Psoas muscle (tissue), 8 donors: ENCODE measurements around the gene CSTF1. TPM values are rescaled to one million over a fixed set of nuclear protein-coding genes. Genes with fewer than 3 reads are reported as not detected.

ENCODE experiments used
- ATAC-seq, 4 donors: fragments of 200-7000 bp; cut with Tn5 transposase; one replicate each; pipeline ENCODE4 v1.9.1; 2020; ENCODE audit warnings: moderate library complexity in 3 of 4, mild to moderate bottlenecking in 2 of 4
- DNase-seq, 2 donors: peaks; one replicate each; pipeline ENCODE4 v3.0.0-alpha.2; 2020
- H3K27ac ChIP-seq: fragments of 200-600 bp; one replicate; pipeline ENCODE4 v1.8.0; 2022
- H3K27me3 ChIP-seq, 3 donors: fragments of 200-600 bp in 1 of 3; one replicate each; pipeline versions ENCODE4 v1.6.1 to v1.8.0; 2013 to 2022; ENCODE audit warnings: low read length in 2 of 3, mild to moderate bottlenecking in 2 of 3, moderate library complexity in 1 of 3; ENCODE audit not compliant: insufficient read depth in 3 of 3
- H3K36me3 ChIP-seq, 2 donors: fragments of 200-600 bp in 1 of 2; one replicate each; pipeline versions ENCODE4 v1.6.1 to v1.8.0; 2013 to 2022; ENCODE audit warnings: low read depth in 1 of 2, mild to moderate bottlenecking in 1 of 2, moderate library complexity in 1 of 2; ENCODE audit not compliant: insufficient read depth in 1 of 2
- H3K4me1 ChIP-seq: fragments of 200-600 bp; one replicate; pipeline ENCODE4 v1.8.0; 2022
- H3K4me3 ChIP-seq: fragments of 200-600 bp; one replicate; pipeline ENCODE4 v1.8.0; 2022; ENCODE audit warnings: mild to moderate bottlenecking
- H3K9me3 ChIP-seq: fragments of 200-600 bp; one replicate; pipeline ENCODE4 v1.8.0; 2022
- WGBS, 3 donors: extraction: QIAGEN DNeasy Blood & Tissue Kit; methylation state at CpG; one replicate each; pipeline versions ENCODE4 v1.1.6 to v1.1.7; 2013; 5-methylcytosine and 5-hydroxymethylcytosine counted together
- intact Hi-C, 2 donors: fragments of 100-400 bp; cut with DNase I; formaldehyde crosslinking; loops; one replicate each; pipeline versions ENCODE4 v1.11.0 to v1.14.2; 2022
- polyA plus RNA-seq, 3 donors: library from polyadenylated mRNA; stranded (reverse); fragments of 200-250 nt; gene quantifications; one replicate each; pipeline ENCODE4 v1.2.3, GENCODE V29; 2013
- total RNA-seq, 4 donors: library from RNA; stranded (reverse); fragmentation: NEBNext Ultra II Directional in 2 of 4; extraction: Animal tissue kit (Norgen Biotek cat#: 25700) in 2 of 4; gene quantifications; one replicate each; pipeline versions ENCODE4 v1.2.1 to v1.2.4, GENCODE V29; 2021 to 2023
- TF ChIP-seq, protein P1 (sequence below): fragments of 200-600 bp; IDR thresholded peaks from one replicate; pipeline ENCODE4 v1.8.0; 2022; ENCODE audit warnings: antibody characterized with exemption
- donor health status: healthy with polysubstance abuse.
- donor health status: DM: no; HTN: no; CAD: no; lungs with moderate emphysema.
- donor health status: Bipolar disorder and iron deficiency.
- donor health status: healthy.
- donor health status: DM: yes; HTN: yes; CAD: no.
- donor health status: DM: no; HTN: no; CAD: no.
- donor health status: DM: no; HTN: no; CAD: no.
- donor health status: DM: yes; HTN: yes; CAD: no.

CSTF1 gene
- total and polyA plus RNA-seq, 7 donors, result 10.0 to 20.3 (median 16.7) TPM

DNA sequence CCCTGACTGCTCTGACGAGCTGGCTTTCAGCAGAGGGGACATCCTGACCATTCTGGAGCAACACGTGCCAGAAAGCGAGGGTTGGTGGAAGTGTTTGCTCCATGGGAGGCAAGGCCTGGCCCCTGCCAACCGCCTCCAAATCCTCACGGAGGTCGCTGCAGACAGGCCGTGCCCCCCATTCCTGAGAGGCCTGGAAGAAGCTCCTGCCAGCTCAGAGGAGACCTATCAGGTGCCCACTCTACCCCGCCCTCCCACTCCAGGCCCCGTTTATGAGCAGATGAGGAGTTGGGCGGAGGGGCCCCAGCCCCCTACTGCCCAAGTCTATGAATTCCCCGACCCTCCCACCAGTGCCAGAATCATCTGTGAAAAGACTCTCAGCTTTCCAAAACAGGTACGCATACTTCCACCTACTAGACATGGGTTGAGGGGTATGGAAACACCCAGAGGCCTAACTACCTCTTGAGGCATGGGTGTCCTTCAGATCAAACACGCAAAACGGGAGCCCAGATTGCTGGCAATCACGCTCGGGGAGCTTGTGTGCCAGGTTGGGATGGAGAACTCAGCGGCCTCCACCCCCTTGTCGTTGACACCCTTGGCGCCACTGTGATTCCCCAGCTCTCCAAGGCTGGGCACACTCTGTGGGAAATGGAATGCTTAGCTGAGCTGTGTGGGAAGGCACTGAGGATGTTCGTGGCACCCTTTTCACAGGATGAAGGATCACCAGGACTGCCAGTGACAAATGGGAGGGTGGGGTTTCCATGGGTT is 44.9 kb downstream of the CSTF1 start:
- H3K4me3 ChIP-seq, result no peak overlapping the region
- no peak for ATAC-seq
- no peaks in the 10 kb centered on the region for H3K36me3 ChIP-seq
- no peaks in the 10 kb centered on the region for H3K4me1 ChIP-seq
- H3K27ac ChIP-seq, result no peak overlapping the region
- TF ChIP-seq, protein P1, sequence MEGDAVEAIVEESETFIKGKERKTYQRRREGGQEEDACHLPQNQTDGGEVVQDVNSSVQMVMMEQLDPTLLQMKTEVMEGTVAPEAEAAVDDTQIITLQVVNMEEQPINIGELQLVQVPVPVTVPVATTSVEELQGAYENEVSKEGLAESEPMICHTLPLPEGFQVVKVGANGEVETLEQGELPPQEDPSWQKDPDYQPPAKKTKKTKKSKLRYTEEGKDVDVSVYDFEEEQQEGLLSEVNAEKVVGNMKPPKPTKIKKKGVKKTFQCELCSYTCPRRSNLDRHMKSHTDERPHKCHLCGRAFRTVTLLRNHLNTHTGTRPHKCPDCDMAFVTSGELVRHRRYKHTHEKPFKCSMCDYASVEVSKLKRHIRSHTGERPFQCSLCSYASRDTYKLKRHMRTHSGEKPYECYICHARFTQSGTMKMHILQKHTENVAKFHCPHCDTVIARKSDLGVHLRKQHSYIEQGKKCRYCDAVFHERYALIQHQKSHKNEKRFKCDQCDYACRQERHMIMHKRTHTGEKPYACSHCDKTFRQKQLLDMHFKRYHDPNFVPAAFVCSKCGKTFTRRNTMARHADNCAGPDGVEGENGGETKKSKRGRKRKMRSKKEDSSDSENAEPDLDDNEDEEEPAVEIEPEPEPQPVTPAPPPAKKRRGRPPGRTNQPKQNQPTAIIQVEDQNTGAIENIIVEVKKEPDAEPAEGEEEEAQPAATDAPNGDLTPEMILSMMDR, result no peak
- 82 to 88% (median 85%) methylated on average over 20 of the region's 20 CpGs for WGBS, 3 donors
- no peaks in the 10 kb centered on the region for H3K27me3 ChIP-seq
- intact Hi-C loops, result no loop called here
- no peak for DNase-seq
- no peaks in the 10 kb centered on the region for H3K9me3 ChIP-seq

DNA sequence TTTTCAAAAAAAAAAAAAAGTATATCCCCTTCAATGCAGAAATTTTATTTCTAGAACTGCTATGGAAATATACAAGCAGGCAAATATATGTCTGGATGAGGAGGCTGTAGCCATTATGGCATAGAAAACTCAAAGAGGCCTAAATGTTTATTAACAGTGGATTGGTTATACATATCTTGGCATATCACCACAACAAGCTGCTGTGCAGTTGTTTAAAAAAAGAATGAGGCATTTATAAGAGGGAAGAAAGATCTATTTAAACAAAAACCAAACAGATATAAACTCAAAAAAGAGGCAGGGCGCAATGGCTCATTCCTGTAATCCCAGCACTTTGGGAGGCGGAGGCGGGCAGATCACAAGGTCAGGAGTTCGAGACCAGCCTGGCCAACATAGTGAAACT is 45.8 kb downstream of the CSTF1 start:
- TF ChIP-seq, protein P1, result no peak
- Histone ChIP-seq H3K4me1 (no peaks in the 10 kb centered on the region), H3K4me3 (no peak overlapping the region), H3K36me3 (no peaks in the 10 kb centered on the region), H3K27ac (no peak overlapping the region), H3K9me3 (no peaks in the 10 kb centered on the region), H3K27me3 (no peaks in the 10 kb centered on the region)
- no peak for DNase-seq
- intact Hi-C loops, result no loop called here
- ATAC-seq, result no peak
- WGBS, 3 donors, result 95 to 97% (median 97%) methylated on average over 4 of the region's 4 CpGs

DNA sequence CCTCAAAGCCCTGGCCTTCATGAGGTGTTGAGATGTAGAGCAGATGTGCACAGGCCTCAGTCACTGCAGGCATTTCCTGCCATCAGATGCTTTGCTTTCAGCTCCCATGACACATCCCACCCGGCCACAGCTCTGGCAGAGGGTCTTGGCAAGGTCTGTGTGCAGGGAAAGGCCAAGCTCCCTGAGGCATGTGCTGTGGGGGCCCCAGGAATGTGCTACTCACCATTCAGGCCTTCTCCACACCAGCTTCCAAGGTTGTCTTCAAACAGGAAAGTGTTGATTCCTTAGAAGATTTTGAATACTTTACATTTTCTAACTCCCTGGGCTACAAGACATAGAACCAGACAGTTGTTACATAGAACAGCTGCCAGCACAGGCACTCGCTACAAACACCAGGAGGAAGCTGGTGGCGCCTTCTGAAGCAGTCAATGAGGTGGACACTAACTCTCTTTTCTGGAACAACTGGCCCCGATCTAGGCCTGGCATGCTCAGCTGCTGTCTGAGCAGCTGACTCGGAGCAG is 47.4 kb downstream of the CSTF1 start:
- no peak overlapping the region for H3K4me3 ChIP-seq
- TF ChIP-seq, protein P1, result no peak
- intact Hi-C loops, result loop anchor here in 1 of 2 donors (10.0 kb wide), 1 partner anchor 1635 kb away; no protein-coding TSS in a partner anchor
- DNase-seq (peak in 1 of 2 donors; percentile 60), ATAC-seq (peak in 1 of 4 donors; percentile 67)
- no peaks in the 10 kb centered on the region for H3K9me3 ChIP-seq
- no peaks in the 10 kb centered on the region for H3K36me3 ChIP-seq
- H3K4me1 ChIP-seq, result no peaks in the 10 kb centered on the region
- WGBS, 3 donors, result 24 to 40% (median 27%) methylated on average over 5 of the region's 5 CpGs
- H3K27me3 ChIP-seq, result peaks cover 0 to 1% (median 0%) of the 10 kb centered on the region in 3 donors
- no peak overlapping the region for H3K27ac ChIP-seq

DNA sequence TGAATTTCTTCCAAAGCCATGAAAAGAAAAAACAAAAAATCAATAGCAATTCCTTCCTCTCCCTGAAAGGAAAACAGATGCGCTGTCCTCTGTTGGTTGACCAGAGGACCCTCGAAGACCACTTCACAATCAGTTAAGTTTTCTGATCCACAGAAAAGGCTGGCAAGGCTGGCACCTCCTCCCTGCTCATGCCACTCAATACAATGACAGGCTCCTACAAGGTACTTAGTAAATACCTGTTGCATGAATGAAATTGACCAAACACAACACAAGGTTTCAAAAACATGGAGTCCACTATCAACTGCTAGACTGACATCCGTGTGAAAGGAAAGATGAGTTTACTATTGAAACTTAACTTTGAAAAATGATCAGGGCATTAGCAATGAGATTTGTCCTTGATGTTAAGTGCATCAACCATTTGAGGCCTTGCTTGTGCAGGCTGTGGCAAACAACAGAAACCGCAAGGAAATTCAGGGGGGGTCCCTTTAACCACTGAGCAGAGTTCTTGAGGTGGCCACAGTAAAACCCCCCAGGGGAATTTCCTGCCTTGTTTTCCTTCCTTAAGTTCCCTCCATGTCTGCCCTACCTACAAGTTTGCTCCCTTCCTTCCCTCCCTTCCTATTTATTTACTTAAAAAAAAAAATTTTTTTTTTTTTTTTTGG is 48.0 kb downstream of the CSTF1 start:
- no peaks in the 10 kb centered on the region for H3K36me3 ChIP-seq
- no peaks in the 10 kb centered on the region for H3K9me3 ChIP-seq
- peaks cover 0 to 1% (median 0%) of the 10 kb centered on the region in 3 donors for H3K27me3 ChIP-seq
- H3K27ac ChIP-seq, result no peak overlapping the region
- ATAC-seq (no peak), DNase-seq (no peak)
- intact Hi-C loops, result loop anchor here in 1 of 2 donors (10.0 kb wide), 1 partner anchor 1636 kb away; no protein-coding TSS in a partner anchor
- TF ChIP-seq, protein P1, result no peak
- H3K4me1 ChIP-seq, result no peaks in the 10 kb centered on the region
- WGBS, 3 donors, result 53 to 58% (median 57%) methylated on average over 4 of the region's 4 CpGs
- no peak overlapping the region for H3K4me3 ChIP-seq
